GM12873 (cell line): ENCODE measurements around the gene SLC35F3.

Experiments
- CTCF ChIP-seq: IDR thresholded peaks from 2 replicates; pipeline ENCODE4 v1.5.1; 2012; ENCODE audit warnings: low read depth, mild to moderate bottlenecking, moderate library complexity, low read length, control low read depth; ENCODE audit not compliant: insufficient read depth; ENCODE audit errors: missing control alignments

Gene SLC35F3

GRCh38 chr1:234337233-234337632 is 432.8 kb downstream of the SLC35F3 start:
- no peak for TF ChIP-seq CTCF

GRCh38 chr1:234340528-234340927 is 436.1 kb downstream of the SLC35F3 start:
- TF ChIP-seq CTCF, result no peak

GRCh38 chr1:234342774-234343173 is 438.3 kb downstream of the SLC35F3 start:
- no peak for TF ChIP-seq CTCF

GRCh38 chr1:234345237-234345636 is 440.8 kb downstream of the SLC35F3 start:
- TF ChIP-seq CTCF, result no peak

- no peak for TF ChIP-seq CTCF
Measured at GRCh38 chr1:234348964-234349363, 444.5 kb downstream of the SLC35F3 start.

GRCh38 chr1:234355782-234356510 is 451.5 kb downstream of the SLC35F3 start:
- no peak for TF ChIP-seq CTCF

GRCh38 chr1:234357831-234358230 is 453.4 kb downstream of the SLC35F3 start:
- no peak for TF ChIP-seq CTCF
